A673 (cell line): Measurements from ENCODE around the gene STX8.

Source experiments
- CTCF ChIP-seq: fragments of 300-800, 200-600 bp; sonication (generic); conservative IDR thresholded peaks from 2 replicates; pipeline ENCODE4 v1.5.1; 2017; ENCODE audit warnings: low read depth, mild to moderate bottlenecking, antibody characterized with exemption, low read length, moderate library complexity, mixed read lengths
- EZH2 ChIP-seq: fragments of 200-600 bp; sonication (generic); IDR thresholded peaks from 2 replicates; pipeline ENCODE4 v1.6.1; 2017; ENCODE audit warnings: borderline replicate concordance, low read depth, mild to moderate bottlenecking, mixed read lengths, antibody characterized with exemption, low read length; ENCODE audit not compliant: poor library complexity, severe bottlenecking

GRCh38 chr17:9538626-9539025 lies 37.0 kb downstream of the STX8 start:
- TF ChIP-seq CTCF: no peak
- no peak for TF ChIP-seq EZH2
